ENCODE results near the gene SLC49A3.

SLC49A3 gene

DNA sequence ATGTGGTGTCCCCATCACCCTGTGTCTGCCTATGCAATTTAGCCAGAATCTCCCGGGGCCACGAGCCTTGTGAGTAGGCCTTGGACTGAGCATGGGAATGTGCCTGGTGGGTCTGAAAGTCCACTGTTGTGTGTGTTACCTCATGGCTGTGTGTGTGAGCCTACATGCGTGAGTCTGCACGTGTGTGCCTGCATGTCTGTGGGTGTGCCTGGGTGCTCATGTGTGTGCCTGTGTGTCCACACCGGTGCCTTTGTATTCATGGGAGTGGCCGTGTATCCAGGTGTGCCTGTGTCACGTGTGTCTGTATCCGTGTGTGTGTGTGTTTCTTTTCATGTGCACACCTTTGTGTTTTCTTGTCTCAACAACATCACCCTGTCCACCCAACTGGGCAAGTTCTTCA, 29.1 kb downstream of the SLC49A3 start:
- peaks cover 25% of the 10 kb centered on the region for H3K79me2 ChIP-seq (ENCODE audit: insufficient read depth, low read length)
- no peak overlapping the region for H3K27ac ChIP-seq (ENCODE audit: low read length)
- DNase-seq: no peak
- H2AFZ ChIP-seq (ENCODE audit: low read depth, low read length): no peak overlapping the region
- TF ChIP-seq, protein P1, sequence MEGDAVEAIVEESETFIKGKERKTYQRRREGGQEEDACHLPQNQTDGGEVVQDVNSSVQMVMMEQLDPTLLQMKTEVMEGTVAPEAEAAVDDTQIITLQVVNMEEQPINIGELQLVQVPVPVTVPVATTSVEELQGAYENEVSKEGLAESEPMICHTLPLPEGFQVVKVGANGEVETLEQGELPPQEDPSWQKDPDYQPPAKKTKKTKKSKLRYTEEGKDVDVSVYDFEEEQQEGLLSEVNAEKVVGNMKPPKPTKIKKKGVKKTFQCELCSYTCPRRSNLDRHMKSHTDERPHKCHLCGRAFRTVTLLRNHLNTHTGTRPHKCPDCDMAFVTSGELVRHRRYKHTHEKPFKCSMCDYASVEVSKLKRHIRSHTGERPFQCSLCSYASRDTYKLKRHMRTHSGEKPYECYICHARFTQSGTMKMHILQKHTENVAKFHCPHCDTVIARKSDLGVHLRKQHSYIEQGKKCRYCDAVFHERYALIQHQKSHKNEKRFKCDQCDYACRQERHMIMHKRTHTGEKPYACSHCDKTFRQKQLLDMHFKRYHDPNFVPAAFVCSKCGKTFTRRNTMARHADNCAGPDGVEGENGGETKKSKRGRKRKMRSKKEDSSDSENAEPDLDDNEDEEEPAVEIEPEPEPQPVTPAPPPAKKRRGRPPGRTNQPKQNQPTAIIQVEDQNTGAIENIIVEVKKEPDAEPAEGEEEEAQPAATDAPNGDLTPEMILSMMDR (IDR thresholded peaks at IDR 0.05; ENCODE audit: borderline replicate concordance, extremely low read depth, low read length, poor library complexity, severe bottlenecking): no peak
- no peak for TF ChIP-seq EZH2 (IDR thresholded peaks at IDR 0.05; ENCODE audit: borderline replicate concordance, low read depth, low read length, severe bottlenecking)
- H3K4me3 ChIP-seq (ENCODE audit: low read depth in 1 of 2, low read length in 2 of 2): no peak overlapping the region
- H3K9ac ChIP-seq (ENCODE audit: low read depth, low read length): no peak overlapping the region
- no peak for ATAC-seq (ENCODE audit: insufficient read depth, low read depth)
- H3K4me2 ChIP-seq (ENCODE audit: insufficient read depth, low read length): no peak overlapping the region
- no peaks in the 10 kb centered on the region for H3K9me3 ChIP-seq (ENCODE audit: insufficient read depth, low read length, severe bottlenecking)
- H3K36me3 ChIP-seq (ENCODE audit: insufficient read depth, low read length): peaks cover 27% of the 10 kb centered on the region
- peaks cover 28% of the 10 kb centered on the region for H3K4me1 ChIP-seq (ENCODE audit: insufficient read depth, low read length)
- H4K20me1 ChIP-seq (ENCODE audit: insufficient read depth, low read length): peaks cover 9% of the 10 kb centered on the region
- H3K27me3 ChIP-seq (ENCODE audit: insufficient read depth, low read length, poor library complexity): no peaks in the 10 kb centered on the region

GRCh38 chr4:658681-659667, 30.0 kb downstream of the SLC49A3 start:
- Histone ChIP-seq H3K9ac (ENCODE audit: low read depth, low read length) (no peak overlapping the region), H2AFZ (ENCODE audit: low read depth, low read length) (no peak overlapping the region), H3K36me3 (ENCODE audit: insufficient read depth, low read length) (peaks cover 27% of the 10 kb centered on the region), H3K9me3 (ENCODE audit: insufficient read depth, low read length, severe bottlenecking) (no peaks in the 10 kb centered on the region), H3K79me2 (ENCODE audit: insufficient read depth, low read length) (peaks cover 16% of the 10 kb centered on the region), H3K4me1 (ENCODE audit: insufficient read depth, low read length) (peaks cover 19% of the 10 kb centered on the region), H3K27ac (ENCODE audit: low read length) (no peak overlapping the region), H4K20me1 (ENCODE audit: insufficient read depth, low read length) (peaks cover 9% of the 10 kb centered on the region), H3K27me3 (ENCODE audit: insufficient read depth, low read length, poor library complexity) (no peaks in the 10 kb centered on the region), H3K4me3 (ENCODE audit: low read depth in 1 of 2, low read length in 2 of 2) (no peak overlapping the region), H3K4me2 (ENCODE audit: insufficient read depth, low read length) (no peak overlapping the region)
- no peak for TF ChIP-seq EZH2 (IDR thresholded peaks at IDR 0.05; ENCODE audit: borderline replicate concordance, low read depth, low read length, severe bottlenecking)
- TF ChIP-seq, protein P1 (IDR thresholded peaks at IDR 0.05; ENCODE audit: borderline replicate concordance, extremely low read depth, low read length, poor library complexity, severe bottlenecking): no peak
- ATAC-seq (ENCODE audit: insufficient read depth, low read depth) (no peak), DNase-seq (no peak)

DNA sequence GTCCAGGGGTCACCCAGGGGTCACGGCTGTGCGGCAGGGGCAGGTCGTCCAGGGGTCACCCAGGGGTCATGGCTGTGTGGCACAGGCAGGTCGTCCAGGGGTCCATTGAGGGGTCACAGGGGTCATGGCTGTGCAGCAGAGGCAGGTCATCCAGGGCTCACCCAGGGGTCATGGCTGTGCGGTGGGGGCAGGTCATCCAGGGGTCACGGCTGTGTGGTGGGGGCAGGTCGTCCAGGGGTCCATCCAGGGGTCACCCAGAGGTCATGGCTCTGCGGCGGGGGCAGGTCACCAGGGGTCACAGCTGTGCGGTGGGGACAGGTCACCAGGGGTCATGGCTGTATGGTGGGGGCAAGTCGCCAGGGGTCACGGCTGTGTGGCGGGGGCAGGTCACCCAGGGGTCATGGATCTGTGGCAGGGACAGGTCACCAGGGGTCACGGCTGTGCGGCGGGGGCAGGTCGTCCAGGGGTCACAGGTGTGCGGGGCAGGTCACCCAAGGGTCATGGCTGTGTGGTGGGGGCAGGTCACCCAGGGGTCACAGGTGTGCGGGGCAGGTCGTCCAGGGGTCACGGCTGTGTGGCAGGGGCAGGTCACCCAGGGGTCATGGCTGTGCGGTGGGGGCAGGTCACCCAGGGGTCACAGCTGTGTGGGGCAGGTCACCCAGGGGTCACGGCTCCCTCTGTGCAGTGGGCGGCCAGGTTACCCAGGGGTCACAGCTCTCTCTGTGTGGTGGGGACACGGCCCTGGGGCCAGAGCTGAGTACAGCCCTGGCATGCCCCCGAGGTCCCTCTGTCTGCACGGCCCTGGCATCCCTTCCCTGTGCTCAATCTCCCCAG, 30.9 kb downstream of the SLC49A3 start:
- Histone ChIP-seq H3K9ac (ENCODE audit: low read depth, low read length) (no peak overlapping the region), H3K4me1 (ENCODE audit: insufficient read depth, low read length) (peaks cover 15% of the 10 kb centered on the region), H3K27ac (ENCODE audit: low read length) (no peak overlapping the region), H3K4me3 (ENCODE audit: low read depth in 1 of 2, low read length in 2 of 2) (no peak overlapping the region), H3K79me2 (ENCODE audit: insufficient read depth, low read length) (peaks cover 7% of the 10 kb centered on the region), H4K20me1 (ENCODE audit: insufficient read depth, low read length) (peaks cover 9% of the 10 kb centered on the region), H3K27me3 (ENCODE audit: insufficient read depth, low read length, poor library complexity) (no peaks in the 10 kb centered on the region), H3K9me3 (ENCODE audit: insufficient read depth, low read length, severe bottlenecking) (no peaks in the 10 kb centered on the region), H3K4me2 (ENCODE audit: insufficient read depth, low read length) (no peak overlapping the region), H3K36me3 (ENCODE audit: insufficient read depth, low read length) (peaks cover 27% of the 10 kb centered on the region), H2AFZ (ENCODE audit: low read depth, low read length) (no peak overlapping the region)
- DNase-seq (no peak), ATAC-seq (ENCODE audit: insufficient read depth, low read depth) (no peak)
- TF ChIP-seq, protein P1 (IDR thresholded peaks at IDR 0.05; ENCODE audit: borderline replicate concordance, extremely low read depth, low read length, poor library complexity, severe bottlenecking): no peak
- no peak for TF ChIP-seq EZH2 (IDR thresholded peaks at IDR 0.05; ENCODE audit: borderline replicate concordance, low read depth, low read length, severe bottlenecking)
